ENCODE results near the gene RHOBTB3.
A peak's percentile ranks its signal among the peaks of the same experiment; 100 is the strongest.

The RHOBTB3 gene

GRCh38 chr5:95770830-95771708 is 39.9 kb downstream of the RHOBTB3 start:
- no peak for TF ChIP-seq CTCF (conservative IDR thresholded peaks at IDR 0.05)
- peak overlapping the region; percentile 62 for H3K27ac ChIP-seq

- H3K27ac ChIP-seq = peak overlapping the region; percentile 62
- no peak for TF ChIP-seq CTCF (conservative IDR thresholded peaks at IDR 0.05)
Measured at GRCh38 chr5:95771892-95772291, 40.8 kb downstream of the RHOBTB3 start.

GRCh38 chr5:95773335-95774059 is 42.4 kb downstream of the RHOBTB3 start:
- TF ChIP-seq CTCF (conservative IDR thresholded peaks at IDR 0.05) = no peak
- no peak overlapping the region for H3K27ac ChIP-seq

GRCh38 chr5:95777441-95777840 is 46.3 kb downstream of the RHOBTB3 start:
- no peak for TF ChIP-seq CTCF (conservative IDR thresholded peaks at IDR 0.05)
- H3K27ac ChIP-seq = no peak overlapping the region

- TF ChIP-seq CTCF (conservative IDR thresholded peaks at IDR 0.05) = no peak
- H3K27ac ChIP-seq = peak overlapping the region; percentile 69
Measured at GRCh38 chr5:95778713-95779436, 47.7 kb downstream of the RHOBTB3 start.

GRCh38 chr5:95779611-95780010 is 48.5 kb downstream of the RHOBTB3 start:
- TF ChIP-seq CTCF (conservative IDR thresholded peaks at IDR 0.05) = no peak
- H3K27ac ChIP-seq = peak overlapping the region; percentile 69

- H3K27ac ChIP-seq = peak overlapping the region; percentile 69
Measured at GRCh38 chr5:95780597-95780996, 49.5 kb downstream of the RHOBTB3 start.

More at GRCh38 chr5:95780597-95780996, 49.5 kb downstream of the RHOBTB3 start:
- no peak for TF ChIP-seq CTCF (conservative IDR thresholded peaks at IDR 0.05)
